HCT116 (cell line): ENCODE data around the gene MORC1.

Source experiments
- CEBPB ChIP-seq: IDR thresholded peaks from 2 replicates; pipeline ENCODE4 v1.6.1; 2012; ENCODE audit warnings: low read depth
- EGR1 ChIP-seq: IDR thresholded peaks from 2 replicates; pipeline ENCODE4 v1.6.1; 2012; ENCODE audit warnings: low read depth
- EZH2phosphoT487 ChIP-seq: fragments of 200-600 bp; IDR thresholded peaks from 2 replicates; pipeline ENCODE4 v1.6.1; 2018; ENCODE audit warnings: antibody characterized with exemption, borderline replicate concordance
- JUND ChIP-seq: IDR thresholded peaks from 2 replicates; pipeline ENCODE4 v1.6.1; 2012
- POLR2A ChIP-seq: IDR thresholded peaks from 2 replicates; pipeline ENCODE4 v1.7.0; 2011; ENCODE audit warnings: borderline replicate concordance; ENCODE audit not compliant: insufficient read depth, insufficient read length; ENCODE audit errors: extremely low read depth
- POLR2AphosphoS5 ChIP-seq: IDR thresholded peaks from 2 replicates; pipeline ENCODE4 v1.6.1; 2011; ENCODE audit warnings: mild to moderate bottlenecking, low read depth, low read length, moderate library complexity
- RAD21 ChIP-seq: IDR thresholded peaks from 2 replicates; pipeline ENCODE4 v1.6.1; 2012; ENCODE audit warnings: low read depth, mild to moderate bottlenecking
- SRF ChIP-seq: IDR thresholded peaks from 2 replicates; pipeline ENCODE4 v1.6.1; 2012; ENCODE audit warnings: low read depth
- ZNF274 ChIP-seq: fragments of 200-500 bp; sonication (Bioruptor generic); IDR thresholded peaks from 2 replicates; pipeline ENCODE4 v1.6.1; 2014; ENCODE audit warnings: mild to moderate bottlenecking, low read depth, low read length, inconsistent platforms
- TF ChIP-seq, protein P1 (sequence below), 3 experiments: fragments of 200-600 bp in 1 of 3; sonication (generic) in 1 of 3; IDR thresholded peaks in 2 of 3; conservative IDR thresholded peaks in 1 of 3; 2 replicates each; pipeline ENCODE4 v1.5.1; 2012 to 2017; ENCODE audit warnings: low read depth in 2 of 3, low read length in 2 of 3, antibody characterized with exemption in 1 of 3, borderline replicate concordance in 1 of 3, control low read depth in 1 of 3, mild to moderate bottlenecking in 1 of 3, mixed read lengths in 1 of 3, mixed run types in 1 of 3, moderate library complexity in 1 of 3; ENCODE audit not compliant: insufficient read depth in 1 of 3
- TF ChIP-seq, protein P2 (sequence below): IDR thresholded peaks from 2 replicates; pipeline ENCODE4 v1.6.1; 2012
- TF ChIP-seq, protein P3 (sequence below): IDR thresholded peaks from 2 replicates; pipeline ENCODE4 v1.6.1; 2011; ENCODE audit warnings: mild to moderate bottlenecking, low read length, moderate library complexity; ENCODE audit not compliant: insufficient replicate concordance; ENCODE audit errors: extremely low read depth

DNA sequence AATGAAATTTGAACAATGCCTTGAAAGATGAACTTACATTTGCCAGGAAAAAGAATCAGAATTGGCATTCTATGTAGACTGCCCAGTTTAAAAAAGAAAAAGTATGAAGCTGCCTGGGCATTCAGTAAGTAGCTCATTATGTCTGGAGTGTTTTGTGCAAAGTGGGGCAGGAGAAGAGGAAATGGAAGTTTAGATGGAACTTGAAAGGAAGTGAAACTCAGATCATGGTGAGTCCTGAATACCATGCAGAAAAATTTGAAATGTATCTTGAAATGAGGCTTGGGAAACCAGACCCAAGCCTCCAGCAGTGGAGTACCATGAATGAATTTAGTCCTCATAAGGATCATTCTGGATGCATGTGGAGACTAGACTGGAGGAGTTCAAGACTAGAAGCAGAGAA, 4.8 kb upstream of the MORC1 start:
- TF ChIP-seq JUND (no peak), POLR2A (no peak), EGR1 (no peak), EZH2phosphoT487 (no peak), POLR2AphosphoS5 (no peak), ZNF274 (no peak), RAD21 (no peak), CEBPB (no peak), SRF (no peak)
- TF ChIP-seq, protein P1, sequence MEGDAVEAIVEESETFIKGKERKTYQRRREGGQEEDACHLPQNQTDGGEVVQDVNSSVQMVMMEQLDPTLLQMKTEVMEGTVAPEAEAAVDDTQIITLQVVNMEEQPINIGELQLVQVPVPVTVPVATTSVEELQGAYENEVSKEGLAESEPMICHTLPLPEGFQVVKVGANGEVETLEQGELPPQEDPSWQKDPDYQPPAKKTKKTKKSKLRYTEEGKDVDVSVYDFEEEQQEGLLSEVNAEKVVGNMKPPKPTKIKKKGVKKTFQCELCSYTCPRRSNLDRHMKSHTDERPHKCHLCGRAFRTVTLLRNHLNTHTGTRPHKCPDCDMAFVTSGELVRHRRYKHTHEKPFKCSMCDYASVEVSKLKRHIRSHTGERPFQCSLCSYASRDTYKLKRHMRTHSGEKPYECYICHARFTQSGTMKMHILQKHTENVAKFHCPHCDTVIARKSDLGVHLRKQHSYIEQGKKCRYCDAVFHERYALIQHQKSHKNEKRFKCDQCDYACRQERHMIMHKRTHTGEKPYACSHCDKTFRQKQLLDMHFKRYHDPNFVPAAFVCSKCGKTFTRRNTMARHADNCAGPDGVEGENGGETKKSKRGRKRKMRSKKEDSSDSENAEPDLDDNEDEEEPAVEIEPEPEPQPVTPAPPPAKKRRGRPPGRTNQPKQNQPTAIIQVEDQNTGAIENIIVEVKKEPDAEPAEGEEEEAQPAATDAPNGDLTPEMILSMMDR (IDR thresholded peaks at IDR 0.05 in 2 of 3, conservative IDR thresholded peaks at IDR 0.05 in 1 of 3; ENCODE audit: borderline replicate concordance in 1 of 3, insufficient read depth in 1 of 3, low read depth in 2 of 3, low read length in 2 of 3): no peak
- TF ChIP-seq, protein P2, sequence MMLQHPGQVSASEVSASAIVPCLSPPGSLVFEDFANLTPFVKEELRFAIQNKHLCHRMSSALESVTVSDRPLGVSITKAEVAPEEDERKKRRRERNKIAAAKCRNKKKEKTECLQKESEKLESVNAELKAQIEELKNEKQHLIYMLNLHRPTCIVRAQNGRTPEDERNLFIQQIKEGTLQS: no peak
- TF ChIP-seq, protein P3, sequence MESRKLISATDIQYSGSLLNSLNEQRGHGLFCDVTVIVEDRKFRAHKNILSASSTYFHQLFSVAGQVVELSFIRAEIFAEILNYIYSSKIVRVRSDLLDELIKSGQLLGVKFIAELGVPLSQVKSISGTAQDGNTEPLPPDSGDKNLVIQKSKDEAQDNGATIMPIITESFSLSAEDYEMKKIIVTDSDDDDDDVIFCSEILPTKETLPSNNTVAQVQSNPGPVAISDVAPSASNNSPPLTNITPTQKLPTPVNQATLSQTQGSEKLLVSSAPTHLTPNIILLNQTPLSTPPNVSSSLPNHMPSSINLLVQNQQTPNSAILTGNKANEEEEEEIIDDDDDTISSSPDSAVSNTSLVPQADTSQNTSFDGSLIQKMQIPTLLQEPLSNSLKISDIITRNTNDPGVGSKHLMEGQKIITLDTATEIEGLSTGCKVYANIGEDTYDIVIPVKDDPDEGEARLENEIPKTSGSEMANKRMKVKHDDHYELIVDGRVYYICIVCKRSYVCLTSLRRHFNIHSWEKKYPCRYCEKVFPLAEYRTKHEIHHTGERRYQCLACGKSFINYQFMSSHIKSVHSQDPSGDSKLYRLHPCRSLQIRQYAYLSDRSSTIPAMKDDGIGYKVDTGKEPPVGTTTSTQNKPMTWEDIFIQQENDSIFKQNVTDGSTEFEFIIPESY: no peak
